ENCODE results near the gene DCXR. TPM values are rescaled to one million over a fixed set of nuclear protein-coding genes. Genes with fewer than 3 reads are reported as not detected.
A peak's percentile ranks its signal among the peaks of the same experiment; 100 is the strongest.

The DCXR gene
- total RNA-seq, 1 donor from 2014 or later: 106 TPM

- no peaks in the 10 kb centered on the region for H3K9me3 ChIP-seq
- intact Hi-C loops (cut with DNase I): loop anchor here (5.0 kb wide), 2 partner anchors 66 to 121 kb away; partner anchors contain the start of gene FASN
- H3K36me3 ChIP-seq: no peaks in the 10 kb centered on the region
- peaks cover 22% of the 10 kb centered on the region for H3K4me1 ChIP-seq
- no peak for DNase-seq (ENCODE audit: extremely low spot score in 2 of 2)
- TF ChIP-seq CTCF (IDR thresholded peaks at IDR 0.05): no peak
- TF ChIP-seq POLR2A (IDR thresholded peaks at IDR 0.05): no peak
- no peak for TF ChIP-seq POLR2AphosphoS5 (IDR thresholded peaks at IDR 0.05; ENCODE audit: insufficient read depth in 1 of 2, low read depth in 1 of 2)
- H3K27ac ChIP-seq: peak within 1 kb of the TSS; percentile 34
- peak within 1 kb of the TSS; percentile 44 to 66 for H3K4me3 ChIP-seq
- no peaks in the 10 kb centered on the region for H3K27me3 ChIP-seq
These were observed 6.1 kb downstream of the DCXR start, which contains the start of gene RAC3 for GRCh38 chr17:82031303-82031884. TSS of gene RAC3 (plus strand) at chr17:82031678. CDS start at chr17:82031762, 84 bp downstream.

- H3K27ac ChIP-seq: peak overlapping the region; percentile 34
- intact Hi-C loops (cut with DNase I): loop anchor here (5.0 kb wide), 2 partner anchors 67 to 122 kb away; partner anchors contain the start of gene FASN
- DNase-seq (ENCODE audit: extremely low spot score in 2 of 2): no peak
These were observed 6.8 kb downstream of the DCXR start for GRCh38 chr17:82030470-82031302.

GRCh38 chr17:82029990-82030469 is 7.5 kb downstream of the DCXR start:
- Histone ChIP-seq H3K27me3 (no peaks in the 10 kb centered on the region), H3K27ac (no peak overlapping the region), H3K9me3 (no peaks in the 10 kb centered on the region), H3K36me3 (no peaks in the 10 kb centered on the region), H3K4me3 (peak overlapping the region in 1 of 2 donors; percentile 66), H3K4me1 (peaks cover 13% of the 10 kb centered on the region)
- TF ChIP-seq POLR2A (IDR thresholded peaks at IDR 0.05): no peak
- TF ChIP-seq POLR2AphosphoS5 (IDR thresholded peaks at IDR 0.05; ENCODE audit: insufficient read depth in 1 of 2, low read depth in 1 of 2): no peak
- no peak for TF ChIP-seq CTCF (IDR thresholded peaks at IDR 0.05)
- intact Hi-C loops (cut with DNase I): loop anchor here (5.0 kb wide), 2 partner anchors 67 to 122 kb away; partner anchors contain the start of gene FASN
- no peak for DNase-seq (ENCODE audit: extremely low spot score in 2 of 2)

More at GRCh38 chr17:82030470-82031302, 6.8 kb downstream of the DCXR start:
- H3K4me3 ChIP-seq: peak overlapping the region; percentile 44 to 66
- no peaks in the 10 kb centered on the region for H3K36me3 ChIP-seq
- no peaks in the 10 kb centered on the region for H3K27me3 ChIP-seq
- H3K4me1 ChIP-seq: peaks cover 15% of the 10 kb centered on the region
- H3K9me3 ChIP-seq: no peaks in the 10 kb centered on the region
- TF ChIP-seq POLR2AphosphoS5 (IDR thresholded peaks at IDR 0.05; ENCODE audit: insufficient read depth in 1 of 2, low read depth in 1 of 2) (peak; percentile 46 to 53), POLR2A (IDR thresholded peaks at IDR 0.05) (no peak), CTCF (IDR thresholded peaks at IDR 0.05) (peak; percentile 84 to 96 (median 92))

- Histone ChIP-seq H3K36me3 (no peaks in the 10 kb centered on the region), H3K4me1 (peaks cover 19% of the 10 kb centered on the region), H3K27ac (no peak overlapping the region), H3K4me3 (no peak overlapping the region), H3K27me3 (no peaks in the 10 kb centered on the region), H3K9me3 (no peaks in the 10 kb centered on the region)
- no peak for DNase-seq (ENCODE audit: extremely low spot score in 2 of 2)
- intact Hi-C loops (cut with DNase I): no loop called here
- TF ChIP-seq POLR2AphosphoS5 (IDR thresholded peaks at IDR 0.05; ENCODE audit: insufficient read depth in 1 of 2, low read depth in 1 of 2): no peak
- no peak for TF ChIP-seq CTCF (IDR thresholded peaks at IDR 0.05)
- no peak for TF ChIP-seq POLR2A (IDR thresholded peaks at IDR 0.05)
These were observed 8.1 kb downstream of the DCXR start for GRCh38 chr17:82029391-82029790.
